Measurements from ENCODE around the gene CYSTM1.

CYSTM1 gene

DNA sequence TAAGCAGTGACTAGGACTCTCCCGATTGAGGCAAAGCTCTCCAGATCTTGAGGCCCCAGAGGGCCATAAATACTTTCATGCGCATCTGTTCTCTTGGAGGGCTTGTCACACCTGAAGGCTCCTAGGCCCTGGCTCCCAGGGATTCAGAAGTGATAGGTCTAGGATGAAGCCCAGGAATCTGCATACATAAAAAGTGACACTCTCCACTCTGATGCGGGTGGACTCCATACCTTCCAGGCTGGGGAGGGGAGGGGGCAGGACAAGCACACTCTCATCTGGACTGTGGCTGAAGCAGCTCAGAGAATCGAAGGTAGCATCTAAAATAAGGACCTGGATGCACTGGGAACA, 9.1 kb upstream of the CYSTM1 start:
- Histone ChIP-seq H3K4me3 (ENCODE audit: low read depth in 1 of 2, low read length in 1 of 2) (no peak overlapping the region), H3K9me3 (no peaks in the 10 kb centered on the region), H3K4me1 (ENCODE audit: control insufficient read depth in 1 of 2, insufficient read depth in 1 of 2, low read depth in 1 of 2, low read length in 1 of 2) (peaks cover 0 to 7% of the 10 kb centered on the region in 2 experiments), H3K27ac (no peak overlapping the region), H3K27me3 (peaks cover 4% of the 10 kb centered on the region), H3K36me3 (no peaks in the 10 kb centered on the region)
- TF ChIP-seq, protein P1, sequence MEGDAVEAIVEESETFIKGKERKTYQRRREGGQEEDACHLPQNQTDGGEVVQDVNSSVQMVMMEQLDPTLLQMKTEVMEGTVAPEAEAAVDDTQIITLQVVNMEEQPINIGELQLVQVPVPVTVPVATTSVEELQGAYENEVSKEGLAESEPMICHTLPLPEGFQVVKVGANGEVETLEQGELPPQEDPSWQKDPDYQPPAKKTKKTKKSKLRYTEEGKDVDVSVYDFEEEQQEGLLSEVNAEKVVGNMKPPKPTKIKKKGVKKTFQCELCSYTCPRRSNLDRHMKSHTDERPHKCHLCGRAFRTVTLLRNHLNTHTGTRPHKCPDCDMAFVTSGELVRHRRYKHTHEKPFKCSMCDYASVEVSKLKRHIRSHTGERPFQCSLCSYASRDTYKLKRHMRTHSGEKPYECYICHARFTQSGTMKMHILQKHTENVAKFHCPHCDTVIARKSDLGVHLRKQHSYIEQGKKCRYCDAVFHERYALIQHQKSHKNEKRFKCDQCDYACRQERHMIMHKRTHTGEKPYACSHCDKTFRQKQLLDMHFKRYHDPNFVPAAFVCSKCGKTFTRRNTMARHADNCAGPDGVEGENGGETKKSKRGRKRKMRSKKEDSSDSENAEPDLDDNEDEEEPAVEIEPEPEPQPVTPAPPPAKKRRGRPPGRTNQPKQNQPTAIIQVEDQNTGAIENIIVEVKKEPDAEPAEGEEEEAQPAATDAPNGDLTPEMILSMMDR (IDR thresholded peaks at IDR 0.05), result no peak

DNA sequence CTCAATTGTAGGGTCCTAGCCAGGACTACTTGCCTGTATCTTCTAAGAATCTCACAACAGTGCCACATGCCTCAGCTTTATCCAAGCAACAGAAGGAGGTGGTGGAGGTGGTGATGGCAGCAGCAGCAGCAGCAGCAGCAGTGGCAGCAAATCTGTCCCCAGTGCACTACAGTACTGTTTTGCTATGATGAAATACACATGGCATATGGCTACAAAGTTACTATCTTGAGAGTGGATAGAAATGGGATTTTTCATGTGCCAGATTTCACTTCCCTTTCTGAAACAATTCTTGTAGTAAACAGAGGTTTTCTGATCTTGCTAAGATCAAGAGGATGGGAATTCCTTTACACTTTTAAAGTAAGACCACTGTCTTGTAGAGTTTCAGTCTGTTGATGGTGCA, 8.1 kb upstream of the CYSTM1 start:
- no peak overlapping the region for H3K27ac ChIP-seq
- H3K4me1 ChIP-seq (ENCODE audit: control insufficient read depth in 1 of 2, insufficient read depth in 1 of 2, low read depth in 1 of 2, low read length in 1 of 2), result peaks cover 0 to 7% of the 10 kb centered on the region in 2 experiments
- H3K4me3 ChIP-seq (ENCODE audit: low read depth in 1 of 2, low read length in 1 of 2), result no peak overlapping the region
- TF ChIP-seq, protein P1 (IDR thresholded peaks at IDR 0.05), result no peak
- no peaks in the 10 kb centered on the region for H3K9me3 ChIP-seq
- no peaks in the 10 kb centered on the region for H3K36me3 ChIP-seq
- no peaks in the 10 kb centered on the region for H3K27me3 ChIP-seq

DNA sequence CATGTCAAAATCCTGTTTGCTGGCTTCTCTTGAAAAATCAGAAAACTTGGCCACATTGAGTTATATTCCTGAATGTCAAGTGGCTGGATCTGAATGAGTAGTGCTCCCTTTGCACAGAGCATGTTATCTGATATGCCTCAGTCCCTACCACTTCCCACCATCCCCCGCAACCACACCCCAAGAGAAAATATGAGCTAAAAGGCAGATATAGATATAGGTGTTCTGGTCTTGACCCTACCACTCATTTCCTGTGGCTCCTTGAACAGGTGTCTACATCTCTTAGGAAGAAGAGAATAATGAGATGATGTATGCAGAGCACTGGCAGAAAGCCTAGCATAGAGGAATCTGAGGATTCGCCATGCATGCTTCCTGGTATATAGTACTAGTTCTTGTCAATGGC, 6.6 kb upstream of the CYSTM1 start:
- Histone ChIP-seq H3K27me3 (no peaks in the 10 kb centered on the region), H3K4me3 (ENCODE audit: low read depth in 1 of 2, low read length in 1 of 2) (no peak overlapping the region), H3K4me1 (ENCODE audit: control insufficient read depth in 1 of 2, insufficient read depth in 1 of 2, low read depth in 1 of 2, low read length in 1 of 2) (peaks cover 0 to 3% of the 10 kb centered on the region in 2 experiments), H3K27ac (no peak overlapping the region), H3K36me3 (no peaks in the 10 kb centered on the region), H3K9me3 (no peaks in the 10 kb centered on the region)
- TF ChIP-seq, protein P1 (IDR thresholded peaks at IDR 0.05), result no peak

DNA sequence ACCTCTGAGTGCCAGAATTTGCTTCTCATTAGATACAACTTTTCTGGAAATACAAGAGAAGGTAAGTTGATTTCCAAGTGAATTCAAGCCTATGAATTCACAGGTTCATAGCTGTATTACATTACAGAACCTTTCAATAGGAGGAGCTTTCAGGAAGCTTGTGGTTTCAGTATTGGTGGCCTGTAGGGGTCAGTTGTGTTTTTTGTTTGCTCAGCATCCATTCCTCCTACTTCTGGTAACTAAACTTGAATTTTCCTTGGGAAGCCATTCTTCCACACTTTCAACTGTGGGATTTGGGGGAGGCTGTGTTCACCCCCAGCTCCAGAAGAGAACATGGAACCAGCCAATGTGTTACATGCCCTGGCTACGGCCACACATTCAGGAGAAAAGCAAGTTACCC, 5.6 kb upstream of the CYSTM1 start:
- H3K27me3 ChIP-seq, result no peaks in the 10 kb centered on the region
- H3K36me3 ChIP-seq, result no peaks in the 10 kb centered on the region
- H3K4me3 ChIP-seq (ENCODE audit: low read depth in 1 of 2, low read length in 1 of 2), result no peak overlapping the region
- TF ChIP-seq, protein P1 (IDR thresholded peaks at IDR 0.05), result no peak
- peaks cover 5 to 6% of the 10 kb centered on the region in 2 experiments for H3K4me1 ChIP-seq (ENCODE audit: control insufficient read depth in 1 of 2, insufficient read depth in 1 of 2, low read depth in 1 of 2, low read length in 1 of 2)
- no peak overlapping the region for H3K27ac ChIP-seq
- no peaks in the 10 kb centered on the region for H3K9me3 ChIP-seq

DNA sequence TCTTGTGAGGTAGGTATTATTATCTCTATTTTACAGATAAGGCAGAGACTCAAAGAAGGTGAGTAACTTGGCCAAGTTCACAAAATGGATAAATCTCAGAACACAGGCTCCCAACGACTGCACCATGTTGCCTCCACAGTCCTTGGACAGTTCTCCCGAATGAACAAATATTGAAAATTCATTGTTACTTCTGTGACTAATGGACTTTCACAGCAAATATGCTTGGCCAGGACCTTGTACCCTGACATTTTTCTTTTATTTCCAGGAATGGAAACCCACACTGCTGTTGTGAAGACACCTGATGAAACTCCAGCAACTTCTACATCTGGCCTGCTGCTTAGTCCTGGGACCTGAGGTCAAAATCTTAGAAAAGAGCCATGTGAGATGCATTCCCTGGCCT, 2.5 kb upstream of the CYSTM1 start:
- H3K36me3 ChIP-seq, result no peaks in the 10 kb centered on the region
- no peaks in the 10 kb centered on the region for H3K9me3 ChIP-seq
- TF ChIP-seq, protein P1 (IDR thresholded peaks at IDR 0.05), result no peak
- H3K27me3 ChIP-seq, result no peaks in the 10 kb centered on the region
- no peak overlapping the region for H3K27ac ChIP-seq
- peaks cover 27 to 28% of the 10 kb centered on the region in 2 experiments for H3K4me1 ChIP-seq (ENCODE audit: control insufficient read depth in 1 of 2, insufficient read depth in 1 of 2, low read depth in 1 of 2, low read length in 1 of 2)
- no peak overlapping the region for H3K4me3 ChIP-seq (ENCODE audit: low read depth in 1 of 2, low read length in 1 of 2)

DNA sequence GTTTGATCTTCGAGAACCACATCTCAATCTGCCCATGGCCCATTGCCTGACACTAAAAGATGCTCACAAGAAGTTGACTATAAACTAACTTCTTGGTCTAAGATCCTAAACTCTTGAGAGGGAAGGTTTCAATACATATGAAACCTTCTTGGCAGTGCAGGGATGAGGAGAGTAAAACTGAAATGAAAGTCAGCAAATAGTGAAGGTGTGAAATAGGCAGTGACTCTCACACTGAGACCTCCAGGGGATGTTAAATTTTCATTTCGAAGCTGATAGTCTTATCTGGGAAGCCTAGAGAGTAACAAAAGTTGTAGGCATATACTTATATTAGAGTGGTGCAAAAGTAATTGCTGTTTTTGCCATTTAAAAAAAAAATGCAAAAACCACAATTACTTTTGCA, 974 bp upstream of the CYSTM1 start:
- Histone ChIP-seq H3K36me3 (no peaks in the 10 kb centered on the region), H3K9me3 (no peaks in the 10 kb centered on the region), H3K27me3 (no peaks in the 10 kb centered on the region), H3K27ac (no peak overlapping the region), H3K4me1 (ENCODE audit: control insufficient read depth in 1 of 2, insufficient read depth in 1 of 2, low read depth in 1 of 2, low read length in 1 of 2) (peaks cover 39 to 43% of the 10 kb centered on the region in 2 experiments), H3K4me3 (ENCODE audit: low read depth in 1 of 2, low read length in 1 of 2) (peak overlapping the region in 1 of 2 experiments; percentile 67)
- TF ChIP-seq, protein P1 (IDR thresholded peaks at IDR 0.05), result no peak

Measured in neutrophil (primary cell).